Suppressor macrophage treated with lipopolysaccharide for 1 hour (primary cell): ENCODE results near the gene ADAMTS3.

Experiments used
- DNase-seq, 3 donors: peaks; one replicate each; pipeline ENCODE4 v3.0.0-alpha.2; 2020 to 2022

ADAMTS3 gene

DNA sequence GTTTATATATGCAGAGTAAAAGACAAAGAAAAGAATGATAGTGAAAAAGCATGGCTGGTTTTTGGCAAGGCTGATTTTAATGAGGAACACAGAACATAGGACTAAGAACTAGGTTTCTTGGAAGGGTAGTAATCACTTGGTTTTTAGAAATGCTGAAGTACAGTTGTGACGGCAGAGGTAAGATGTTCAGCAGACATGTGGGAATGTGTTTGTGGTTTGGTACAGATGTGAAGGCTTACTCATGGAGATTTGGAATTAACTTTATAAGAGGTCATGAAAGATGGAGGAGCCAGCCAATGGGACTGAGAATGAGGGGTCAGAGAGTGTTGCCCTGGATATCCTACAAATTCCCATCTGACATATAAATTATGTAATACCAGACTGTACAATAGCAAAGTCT is 293.6 kb downstream of the ADAMTS3 start:
- DNase-seq, result no peak

DNA sequence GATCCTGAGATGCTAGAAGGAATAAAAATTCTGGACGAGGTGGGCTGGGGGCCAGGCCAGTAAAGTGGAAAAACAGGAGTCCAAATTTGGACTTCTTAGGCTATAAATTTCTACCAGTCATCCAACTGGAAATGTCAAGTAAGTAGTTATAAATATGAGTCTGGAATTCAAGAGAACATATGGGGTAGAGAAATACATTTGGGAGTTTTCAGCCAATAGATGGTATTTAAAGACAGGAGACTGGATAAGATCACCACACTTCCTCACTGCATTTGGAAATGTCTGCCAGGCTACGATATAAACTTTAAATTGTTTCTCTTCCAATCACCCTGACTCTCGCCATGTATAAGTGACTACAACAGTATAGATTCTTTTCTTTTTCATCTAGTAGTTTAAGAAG is 294.8 kb downstream of the ADAMTS3 start:
- no peak for DNase-seq

DNA sequence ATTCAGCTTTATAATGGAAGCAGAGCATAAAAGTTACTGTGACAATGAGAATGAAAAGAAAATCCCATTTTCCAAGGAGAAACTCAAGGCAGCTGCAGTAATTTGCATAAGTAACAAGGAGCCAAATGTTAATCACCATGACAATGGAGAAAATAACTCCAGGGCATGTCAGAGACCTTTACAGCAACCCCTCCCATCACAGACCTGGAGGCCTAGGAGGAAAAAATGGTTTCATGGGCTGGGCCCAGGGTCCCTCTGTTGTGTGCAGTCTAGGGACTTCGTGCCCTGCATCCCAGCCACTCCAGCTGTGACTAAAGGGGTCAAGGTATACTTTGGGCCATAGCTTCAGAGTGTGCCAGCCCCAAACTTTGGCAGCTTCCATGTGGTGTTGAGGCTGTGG is 313.8 kb downstream of the ADAMTS3 start:
- no peak for DNase-seq

DNA sequence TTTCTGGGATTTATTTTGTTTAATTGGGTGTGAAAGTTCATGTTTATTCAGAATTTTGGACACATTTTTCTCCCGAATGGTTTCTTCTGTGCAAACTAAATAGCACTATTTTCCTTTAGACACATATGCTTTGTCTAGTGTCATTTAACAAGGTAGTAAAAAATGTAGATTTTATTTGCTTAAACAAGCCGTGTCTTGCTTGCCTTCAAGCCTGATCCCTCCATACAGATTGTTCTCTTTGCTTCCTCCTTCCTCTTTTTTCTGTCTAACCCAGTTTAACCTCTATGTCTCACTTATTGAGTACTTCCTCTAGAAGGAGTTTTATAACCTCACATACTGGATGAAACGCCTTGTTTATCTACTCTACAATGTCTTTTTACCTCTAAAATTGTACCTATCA is 325.4 kb downstream of the ADAMTS3 start:
- DNase-seq, result peak in 1 of 3 donors; percentile 1

DNA sequence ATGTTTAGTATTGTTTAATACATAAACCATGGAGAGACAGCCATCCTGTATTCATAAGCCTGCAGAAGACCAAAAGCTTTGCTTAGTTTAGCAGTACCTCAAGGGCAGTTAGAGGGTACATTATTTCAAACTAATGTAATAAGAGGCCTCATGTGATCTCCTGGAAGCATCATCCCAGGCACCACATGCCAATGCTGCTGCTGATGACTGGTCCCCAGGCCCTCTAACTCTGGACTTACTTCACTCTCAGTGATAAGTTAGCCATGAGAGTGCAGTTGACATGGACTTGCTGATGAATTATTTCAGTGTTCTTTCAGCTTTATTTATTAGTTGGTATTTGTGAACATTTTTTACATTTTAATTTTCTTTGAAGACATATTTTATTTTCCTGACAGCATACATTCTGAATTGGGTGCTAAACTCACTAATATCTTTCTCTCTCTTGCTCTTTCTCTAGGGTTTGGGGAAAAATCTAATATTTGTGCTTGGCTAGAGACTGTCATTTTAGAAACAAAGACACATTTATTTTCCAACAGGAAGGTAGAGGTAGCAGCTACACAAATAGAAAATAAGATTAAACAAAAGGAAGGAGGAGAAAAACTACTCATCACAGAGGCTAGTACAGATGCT is 329.4 kb downstream of the ADAMTS3 start:
- DNase-seq, result no peak
